GM12891 (cell line): ENCODE measurements around the gene ZNF586.
"Not testable (repeated sequence)": the region's sequence is repeated elsewhere in the genome, so short reads cannot be mapped to it uniquely, and the experiment has no call there.

Experiments
- DNase-seq: peaks from one replicate; pipeline ENCODE4 v3.0.0; 2011; ENCODE audit warnings: low spot score; ENCODE audit not compliant: insufficient read length
- FAIRE-seq: peaks from 2 replicates; lab custom pipeline; 2011; peaks lifted over from hg19 to GRCh38; lab: Jason Lieb, UNC
- PAX5 ChIP-seq: IDR thresholded peaks from 2 replicates; pipeline ENCODE4 v1.6.1; 2011; ENCODE audit warnings: low read length, moderate library complexity, mild to moderate bottlenecking; ENCODE audit not compliant: insufficient read depth, severe bottlenecking
- POLR2A ChIP-seq: IDR thresholded peaks from 2 replicates; pipeline ENCODE4 v1.6.1; 2011; ENCODE audit warnings: low read depth, low read length, control low read depth
- POLR2AphosphoS5 ChIP-seq: IDR thresholded peaks from 2 replicates; pipeline ENCODE4 v1.6.1; 2011; ENCODE audit warnings: low read depth, low read length, control low read depth
- POU2F2 ChIP-seq: IDR thresholded peaks from 2 replicates; pipeline ENCODE4 v1.6.1; 2011; ENCODE audit warnings: low read depth, mild to moderate bottlenecking, control low read depth, low read length, moderate library complexity
- SPI1 ChIP-seq: IDR thresholded peaks from 2 replicates; pipeline ENCODE4 v1.6.1; 2011; ENCODE audit warnings: low read depth, low read length, control low read depth
- TAF1 ChIP-seq: IDR thresholded peaks from 2 replicates; pipeline ENCODE4 v1.6.1; 2011; ENCODE audit warnings: low read depth, low read length, control low read depth

ZNF586 gene

GRCh38 chr19:57788114-57788692 is 18.7 kb downstream of the ZNF586 start:
- DNase-seq (no peak), FAIRE-seq (peak; percentile 13)
- TF ChIP-seq PAX5 (no peak), POLR2AphosphoS5 (no peak), POU2F2 (no peak), POLR2A (no peak), SPI1 (no peak), TAF1 (no peak)

GRCh38 chr19:57789288-57789687 is 19.8 kb downstream of the ZNF586 start:
- DNase-seq (no peak), FAIRE-seq (peak; percentile 16)
- TF ChIP-seq TAF1 (no peak), POLR2AphosphoS5 (no peak), SPI1 (no peak), POU2F2 (no peak), POLR2A (no peak), PAX5 (no peak)

GRCh38 chr19:57796580-57796979 is 27.1 kb downstream of the ZNF586 start:
- not testable (repeated sequence) for FAIRE-seq, DNase-seq

GRCh38 chr19:57800696-57801095 is 31.2 kb downstream of the ZNF586 start:
- FAIRE-seq: no peak
- TF ChIP-seq POLR2AphosphoS5 (no peak), POLR2A (no peak), SPI1 (no peak), TAF1 (no peak), POU2F2 (no peak), PAX5 (no peak)
- no peak for DNase-seq

GRCh38 chr19:57802269-57802668 is 32.8 kb downstream of the ZNF586 start:
- DNase-seq (no peak), FAIRE-seq (peak; percentile 89)

GRCh38 chr19:57803265-57803593 is 33.8 kb downstream of the ZNF586 start:
- no peak for TF ChIP-seq SPI1
- no peak for TF ChIP-seq POLR2A
- FAIRE-seq (no peak), DNase-seq (no peak)

More at GRCh38 chr19:57802269-57802668, 32.8 kb downstream of the ZNF586 start:
- TF ChIP-seq POLR2AphosphoS5: no peak
- TF ChIP-seq POU2F2: peak; percentile 36; the same call in 1 of the 2 replicates
- TF ChIP-seq PAX5: no peak
- TF ChIP-seq SPI1: peak; percentile 73
- TF ChIP-seq TAF1: no peak
- TF ChIP-seq POLR2A: no peak

GRCh38 chr19:57803594-57804325 is 34.3 kb downstream of the ZNF586 start:
- TF ChIP-seq PAX5: no peak
- TF ChIP-seq POLR2A: no peak
- FAIRE-seq (no peak), DNase-seq (no peak)

GRCh38 chr19:57807541-57807940 is 38.1 kb downstream of the ZNF586 start:
- no peak for DNase-seq
- TF ChIP-seq SPI1: no peak
- TF ChIP-seq TAF1: no peak
- TF ChIP-seq POLR2A: no peak
- TF ChIP-seq POU2F2: no peak
- no peak for TF ChIP-seq POLR2AphosphoS5
- no peak for TF ChIP-seq PAX5
- FAIRE-seq: no peak

GRCh38 chr19:57810410-57811295 is 41.2 kb downstream of the ZNF586 start:
- not testable (repeated sequence) for FAIRE-seq, DNase-seq

- FAIRE-seq (peak; percentile 41), DNase-seq (no peak)
- TF ChIP-seq POLR2A (no peak), POU2F2 (peak; percentile 88)
Measured at GRCh38 chr19:57812226-57812625, 42.8 kb downstream of the ZNF586 start.

GRCh38 chr19:57812975-57813820 is 43.7 kb downstream of the ZNF586 start:
- DNase-seq: not testable (repeated sequence)
- peak; percentile 28 for FAIRE-seq
